OCI-LY1 (cell line): ENCODE data around the gene SLC2A4RG.

ENCODE experiments used
- H2AFZ ChIP-seq: fragments of 200-600 bp; sonication (generic), shearing (Covaris generic); 2 replicates; pipeline ENCODE4 v1.6.0; 2014; ENCODE audit warnings: antibody characterized with exemption, mild to moderate bottlenecking, low read length
- H3F3A ChIP-seq: fragments of 200-600 bp; sonication (generic), shearing (Covaris generic); 2 replicates; pipeline ENCODE4 v1.6.0; 2014; ENCODE audit warnings: mild to moderate bottlenecking, antibody characterized with exemption, low read length, moderate library complexity; ENCODE audit not compliant: insufficient read depth
- H3K27ac ChIP-seq: fragments of 200-600 bp; sonication (generic); 2 replicates; pipeline ENCODE4 v1.5.1; 2014; ENCODE audit warnings: low read length, mixed run types, mild to moderate bottlenecking, low read depth; ENCODE audit not compliant: poor library complexity, severe bottlenecking
- H3K27me3 ChIP-seq: fragments of 200-600 bp; sonication (generic); 2 replicates; pipeline ENCODE4 v1.6.0; 2014; ENCODE audit warnings: antibody characterized with exemption, mild to moderate bottlenecking, low read length, moderate library complexity; ENCODE audit not compliant: insufficient read depth
- H3K36me3 ChIP-seq: fragments of 200-600 bp; sonication (generic); 2 replicates; pipeline ENCODE4 v1.6.1; 2014; ENCODE audit warnings: mild to moderate bottlenecking, antibody characterized with exemption, low read length, moderate library complexity, mixed read lengths; ENCODE audit not compliant: insufficient read depth
- H3K4me1 ChIP-seq: fragments of 200-600 bp; sonication (generic); 2 replicates; pipeline ENCODE4 v1.5.1; 2014; ENCODE audit warnings: mild to moderate bottlenecking, low read length, moderate library complexity; ENCODE audit not compliant: insufficient read depth, severe bottlenecking
- H3K4me2 ChIP-seq: fragments of 200-600 bp; sonication (generic), shearing (Covaris generic); 2 replicates; pipeline ENCODE4 v1.6.1; 2014; ENCODE audit warnings: low read length
- H3K4me3 ChIP-seq: fragments of 200-600 bp; sonication (generic); 2 replicates; pipeline ENCODE4 v1.5.1; 2014; ENCODE audit warnings: low read length, low read depth, mild to moderate bottlenecking, mixed read lengths; ENCODE audit not compliant: poor library complexity, severe bottlenecking
- H3K79me2 ChIP-seq: fragments of 200-600 bp; shearing (Covaris generic); 2 replicates; pipeline ENCODE4 v1.6.1; 2016; ENCODE audit warnings: mixed run types, low read length, mixed read lengths; ENCODE audit not compliant: insufficient read depth
- H3K9ac ChIP-seq: fragments of 200-600 bp; sonication (generic), shearing (Covaris generic); 2 replicates; pipeline ENCODE4 v1.6.1; 2014; ENCODE audit warnings: mild to moderate bottlenecking, low read length, mixed read lengths
- H3K9me2 ChIP-seq: fragments of 200-600 bp; sonication (generic), shearing (Covaris generic); 2 replicates; pipeline ENCODE4 v1.6.1; 2014; ENCODE audit warnings: low read depth, mild to moderate bottlenecking, low read length, mixed read lengths
- H3K9me3 ChIP-seq: fragments of 200-600 bp; shearing (Covaris generic); 2 replicates; pipeline ENCODE4 v1.6.1; 2014; ENCODE audit warnings: low read length, mixed read lengths
- H4K20me1 ChIP-seq: fragments of 200-600 bp; sonication (generic), shearing (Covaris generic); 2 replicates; pipeline ENCODE4 v1.6.0; 2016; ENCODE audit warnings: mild to moderate bottlenecking, low read length; ENCODE audit not compliant: insufficient read depth
- EZH2 ChIP-seq: fragments of 200-600 bp; sonication (generic), shearing (Covaris generic); IDR thresholded peaks from 2 replicates; pipeline ENCODE4 v1.8.0; 2017; ENCODE audit warnings: borderline replicate concordance, mixed run types, mild to moderate bottlenecking, antibody characterized with exemption, low read length, moderate library complexity, mixed read lengths
- TF ChIP-seq, protein P1 (sequence below): fragments of 200-600 bp; sonication (generic), shearing (Covaris generic); IDR thresholded peaks from 2 replicates; pipeline ENCODE4 v1.5.1; 2017; ENCODE audit warnings: mild to moderate bottlenecking, antibody characterized with exemption, low read length, moderate library complexity, mixed read lengths

SLC2A4RG gene

DNA sequence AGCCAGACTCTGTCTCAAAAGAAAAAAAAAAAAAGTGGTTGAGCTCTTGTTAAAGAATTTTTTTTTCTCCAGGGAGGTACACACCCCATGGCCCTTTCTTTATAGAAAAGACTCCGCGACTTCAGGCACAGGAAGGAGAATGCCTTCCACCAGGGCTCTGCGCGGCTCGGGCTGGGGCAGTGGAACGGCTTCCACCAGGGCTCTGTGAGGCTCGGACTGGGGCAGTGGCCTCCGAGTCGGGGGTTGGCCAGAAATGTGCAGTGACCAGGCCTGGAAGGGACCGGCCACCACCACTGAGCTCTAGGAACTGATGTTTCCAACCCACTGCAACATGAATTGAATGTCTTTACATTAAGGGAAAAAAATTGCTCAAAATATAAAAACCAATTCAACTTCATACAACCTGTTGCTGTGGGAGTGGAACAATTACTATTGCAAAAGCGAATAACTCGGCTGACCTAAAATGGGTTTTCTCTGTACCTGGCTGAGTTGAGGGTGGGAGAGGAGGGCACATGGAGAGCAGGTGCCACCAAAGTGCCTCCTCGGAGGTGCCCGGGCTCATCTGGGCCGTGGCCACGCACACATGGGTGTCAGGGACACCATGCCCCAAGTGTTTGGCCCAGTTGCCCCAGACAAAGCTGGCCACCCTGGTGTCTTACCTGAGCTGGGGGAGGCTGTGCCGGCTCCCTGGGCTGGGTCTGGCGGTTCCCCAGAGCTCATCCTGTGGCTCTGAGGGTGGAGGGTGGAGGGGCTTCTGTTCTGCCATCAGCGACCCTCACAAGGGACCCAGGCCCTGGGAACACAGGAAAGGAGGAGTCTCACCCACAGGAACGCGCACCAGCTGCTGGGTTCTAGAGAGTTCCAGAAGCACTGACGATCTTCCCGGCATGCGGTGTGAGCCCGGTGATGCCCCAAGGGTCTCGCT lies 29.3 kb downstream of the SLC2A4RG start:
- Histone ChIP-seq H3K4me2 (no peak overlapping the region), H3K4me1 (peaks cover 6% of the 10 kb centered on the region), H3K9me2 (no peaks in the 10 kb centered on the region), H3F3A (no peaks in the 10 kb centered on the region), H3K79me2 (no peaks in the 10 kb centered on the region), H2AFZ (no peak overlapping the region), H3K9ac (no peak overlapping the region), H3K4me3 (no peak overlapping the region), H3K27me3 (peaks cover 4% of the 10 kb centered on the region; the same call in 1 of the 2 replicates), H3K36me3 (no peaks in the 10 kb centered on the region), H4K20me1 (no peaks in the 10 kb centered on the region), H3K27ac (no peak overlapping the region), H3K9me3 (no peaks in the 10 kb centered on the region)
- TF ChIP-seq, protein P1, sequence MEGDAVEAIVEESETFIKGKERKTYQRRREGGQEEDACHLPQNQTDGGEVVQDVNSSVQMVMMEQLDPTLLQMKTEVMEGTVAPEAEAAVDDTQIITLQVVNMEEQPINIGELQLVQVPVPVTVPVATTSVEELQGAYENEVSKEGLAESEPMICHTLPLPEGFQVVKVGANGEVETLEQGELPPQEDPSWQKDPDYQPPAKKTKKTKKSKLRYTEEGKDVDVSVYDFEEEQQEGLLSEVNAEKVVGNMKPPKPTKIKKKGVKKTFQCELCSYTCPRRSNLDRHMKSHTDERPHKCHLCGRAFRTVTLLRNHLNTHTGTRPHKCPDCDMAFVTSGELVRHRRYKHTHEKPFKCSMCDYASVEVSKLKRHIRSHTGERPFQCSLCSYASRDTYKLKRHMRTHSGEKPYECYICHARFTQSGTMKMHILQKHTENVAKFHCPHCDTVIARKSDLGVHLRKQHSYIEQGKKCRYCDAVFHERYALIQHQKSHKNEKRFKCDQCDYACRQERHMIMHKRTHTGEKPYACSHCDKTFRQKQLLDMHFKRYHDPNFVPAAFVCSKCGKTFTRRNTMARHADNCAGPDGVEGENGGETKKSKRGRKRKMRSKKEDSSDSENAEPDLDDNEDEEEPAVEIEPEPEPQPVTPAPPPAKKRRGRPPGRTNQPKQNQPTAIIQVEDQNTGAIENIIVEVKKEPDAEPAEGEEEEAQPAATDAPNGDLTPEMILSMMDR, result no peak
- TF ChIP-seq EZH2, result no peak

DNA sequence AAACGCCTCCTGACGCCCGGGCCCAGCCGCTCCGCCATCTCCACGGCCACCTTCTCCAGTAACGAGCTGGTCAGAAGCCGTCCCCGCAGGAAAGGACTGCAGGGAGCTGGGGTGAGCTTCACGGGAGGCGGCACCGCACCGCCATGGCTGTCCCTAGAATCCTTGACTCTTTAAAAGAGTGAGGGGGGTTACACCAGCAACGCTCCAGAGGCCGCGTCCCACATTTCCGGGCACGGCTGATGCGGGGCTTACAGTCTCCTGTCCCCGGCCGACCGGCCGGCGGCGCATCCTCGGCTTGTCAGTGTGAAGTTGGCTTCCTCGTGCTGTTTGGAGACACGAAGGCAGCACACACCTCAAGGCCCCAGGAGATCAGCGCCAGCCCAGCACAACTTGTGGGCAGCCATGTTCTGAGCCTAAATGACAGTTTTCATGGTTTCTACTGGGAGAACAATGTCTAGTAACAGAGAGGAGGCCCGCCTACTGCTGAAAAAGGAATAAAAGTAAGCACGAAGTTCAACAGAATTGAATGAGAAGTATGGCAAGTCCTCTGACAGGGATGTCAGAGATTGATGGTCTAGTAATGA lies 30.4 kb downstream of the SLC2A4RG start:
- H3K9me3 ChIP-seq, result no peaks in the 10 kb centered on the region
- no peaks in the 10 kb centered on the region for H3F3A ChIP-seq
- no peak overlapping the region for H3K4me3 ChIP-seq
- no peak overlapping the region for H3K4me2 ChIP-seq
- H3K9me2 ChIP-seq, result no peaks in the 10 kb centered on the region
- H3K9ac ChIP-seq, result no peak overlapping the region
- H3K27ac ChIP-seq, result no peak overlapping the region
- no peak overlapping the region for H2AFZ ChIP-seq
- no peaks in the 10 kb centered on the region for H4K20me1 ChIP-seq
- H3K4me1 ChIP-seq, result peaks cover 6% of the 10 kb centered on the region
- H3K36me3 ChIP-seq, result no peaks in the 10 kb centered on the region
- TF ChIP-seq, protein P1, result no peak
- no peak for TF ChIP-seq EZH2
- no peaks in the 10 kb centered on the region for H3K79me2 ChIP-seq
- H3K27me3 ChIP-seq, result peaks cover 4% of the 10 kb centered on the region; the same call in 1 of the 2 replicates

GRCh38 chr20:63771046-63771707 lies 31.6 kb downstream of the SLC2A4RG start:
- no peaks in the 10 kb centered on the region for H3K36me3 ChIP-seq
- no peak overlapping the region for H2AFZ ChIP-seq
- H3K9ac ChIP-seq, result no peak overlapping the region
- H3K79me2 ChIP-seq, result no peaks in the 10 kb centered on the region
- H3K9me3 ChIP-seq, result no peaks in the 10 kb centered on the region
- TF ChIP-seq, protein P1, result no peak
- no peak for TF ChIP-seq EZH2
- no peak overlapping the region for H3K4me3 ChIP-seq
- H3F3A ChIP-seq, result no peaks in the 10 kb centered on the region
- no peaks in the 10 kb centered on the region for H3K9me2 ChIP-seq
- peaks cover 4% of the 10 kb centered on the region; the same call in 1 of the 2 replicates for H3K27me3 ChIP-seq
- H3K27ac ChIP-seq, result no peak overlapping the region
- H3K4me2 ChIP-seq, result no peak overlapping the region
- H3K4me1 ChIP-seq, result peaks cover 6% of the 10 kb centered on the region
- H4K20me1 ChIP-seq, result no peaks in the 10 kb centered on the region
